HFFc6 (cell line): ENCODE results near the gene IDI1. TPM values are rescaled to one million over a fixed set of nuclear protein-coding genes. Genes with fewer than 3 reads are reported as not detected.
"Not testable (repeated sequence)": the region's sequence is repeated elsewhere in the genome, so short reads cannot be mapped to it uniquely, and the experiment has no call there.

Source experiments
- DNase-seq: peaks from one replicate; pipeline ENCODE4 v3.0.0-alpha.2; 2018
- H3K27ac Mint-ChIP-seq: 2 replicates; pipeline ENCODE4 v1.8.0; 2020; ENCODE audit warnings: mild to moderate bottlenecking, mixed read lengths
- H3K27me3 Mint-ChIP-seq: 2 replicates; pipeline ENCODE4 v1.8.0; 2021; ENCODE audit warnings: mild to moderate bottlenecking, moderate library complexity, mixed read lengths; ENCODE audit not compliant: insufficient read depth
- H3K36me3 Mint-ChIP-seq: 2 replicates; pipeline ENCODE4 v1.8.0; 2021; ENCODE audit warnings: low read depth, mixed read lengths
- H3K4me1 Mint-ChIP-seq: 2 replicates; pipeline ENCODE4 v1.8.0; 2020; ENCODE audit warnings: low read depth, mixed read lengths
- H3K4me3 Mint-ChIP-seq: 2 replicates; pipeline ENCODE4 v1.8.0; 2020; ENCODE audit warnings: mild to moderate bottlenecking, moderate library complexity, mixed read lengths
- H3K9me3 Mint-ChIP-seq: 2 replicates; pipeline ENCODE4 v1.8.0; 2020; ENCODE audit warnings: mild to moderate bottlenecking, mixed read lengths
- total RNA-seq, 6 experiments: library from RNA; stranded (reverse); fragmentation: NEBNext Ultra II Directional; extraction: Animal tissue kit (Norgen Biotek cat#: 25700); gene quantifications; 2 replicates in 1 of 6; 3 replicates in 5 of 6; pipeline ENCODE4 v1.2.3, GENCODE V29; 2021
- TF ChIP-seq, protein P1 (sequence below): fragments of 200-600 bp; sonication (generic); IDR thresholded peaks from 2 replicates; pipeline ENCODE4 v1.5.0; 2021; ENCODE audit warnings: antibody characterized with exemption, mild to moderate bottlenecking

Gene IDI1
- total RNA-seq, 6 experiments from 2014 or later: 17.5 to 22.8 (median 20.2) TPM

- no peak overlapping the region for H3K4me3 Mint-ChIP-seq
Measured at GRCh38 chr10:1040133-1040532, 8.8 kb downstream of the IDI1 start.

GRCh38 chr10:1038769-1039168 is 10.2 kb downstream of the IDI1 start:
- H3K27me3 Mint-ChIP-seq, H3K27ac Mint-ChIP-seq, H3K36me3 Mint-ChIP-seq, DNase-seq, H3K4me3 Mint-ChIP-seq, H3K9me3 Mint-ChIP-seq: not testable (repeated sequence)
- peaks cover 21% of the 10 kb centered on the region for H3K4me1 Mint-ChIP-seq

More at GRCh38 chr10:1040133-1040532, 8.8 kb downstream of the IDI1 start:
- Mint-ChIP-seq H3K36me3 (peaks cover 7% of the 10 kb centered on the region), H3K9me3 (no peaks in the 10 kb centered on the region), H3K27me3 (no peaks in the 10 kb centered on the region; the same call in 1 of the 2 replicates), H3K4me1 (peaks cover 13% of the 10 kb centered on the region), H3K27ac (no peak overlapping the region)
- DNase-seq: no peak
- TF ChIP-seq, protein P1, sequence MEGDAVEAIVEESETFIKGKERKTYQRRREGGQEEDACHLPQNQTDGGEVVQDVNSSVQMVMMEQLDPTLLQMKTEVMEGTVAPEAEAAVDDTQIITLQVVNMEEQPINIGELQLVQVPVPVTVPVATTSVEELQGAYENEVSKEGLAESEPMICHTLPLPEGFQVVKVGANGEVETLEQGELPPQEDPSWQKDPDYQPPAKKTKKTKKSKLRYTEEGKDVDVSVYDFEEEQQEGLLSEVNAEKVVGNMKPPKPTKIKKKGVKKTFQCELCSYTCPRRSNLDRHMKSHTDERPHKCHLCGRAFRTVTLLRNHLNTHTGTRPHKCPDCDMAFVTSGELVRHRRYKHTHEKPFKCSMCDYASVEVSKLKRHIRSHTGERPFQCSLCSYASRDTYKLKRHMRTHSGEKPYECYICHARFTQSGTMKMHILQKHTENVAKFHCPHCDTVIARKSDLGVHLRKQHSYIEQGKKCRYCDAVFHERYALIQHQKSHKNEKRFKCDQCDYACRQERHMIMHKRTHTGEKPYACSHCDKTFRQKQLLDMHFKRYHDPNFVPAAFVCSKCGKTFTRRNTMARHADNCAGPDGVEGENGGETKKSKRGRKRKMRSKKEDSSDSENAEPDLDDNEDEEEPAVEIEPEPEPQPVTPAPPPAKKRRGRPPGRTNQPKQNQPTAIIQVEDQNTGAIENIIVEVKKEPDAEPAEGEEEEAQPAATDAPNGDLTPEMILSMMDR: no peak

DNA sequence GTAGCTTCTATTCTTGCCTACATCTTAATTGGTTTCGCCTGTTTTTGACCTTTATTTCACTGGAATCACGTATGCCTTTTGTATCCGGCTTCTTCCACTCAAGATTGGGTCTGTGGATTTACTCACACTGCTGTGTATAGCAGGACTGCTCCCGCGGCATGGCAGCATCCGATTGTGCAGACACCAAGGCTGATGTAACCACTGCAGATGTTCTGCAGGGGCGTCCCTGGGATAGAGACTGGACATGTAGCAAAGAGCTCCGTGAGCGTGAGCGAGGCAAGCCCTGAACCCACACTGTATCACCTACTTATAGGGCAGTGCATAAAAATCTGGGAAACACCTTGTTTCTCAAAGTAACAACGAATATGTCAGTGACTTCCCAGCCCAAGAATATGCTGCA is 11.8 kb downstream of the IDI1 start:
- H3K27ac Mint-ChIP-seq: no peak overlapping the region
- TF ChIP-seq, protein P1: no peak
- no peaks in the 10 kb centered on the region; the same call in 1 of the 2 replicates for H3K36me3 Mint-ChIP-seq

GRCh38 chr10:1036341-1036791 is 12.6 kb downstream of the IDI1 start:
- H3K36me3 Mint-ChIP-seq: no peaks in the 10 kb centered on the region; the same call in 1 of the 2 replicates
- peaks cover 21% of the 10 kb centered on the region for H3K4me1 Mint-ChIP-seq
- H3K4me3 Mint-ChIP-seq: no peak overlapping the region
- H3K27me3 Mint-ChIP-seq: no peaks in the 10 kb centered on the region
- peak; percentile 54 for DNase-seq
- no peaks in the 10 kb centered on the region for H3K9me3 Mint-ChIP-seq
- no peak overlapping the region for H3K27ac Mint-ChIP-seq
- TF ChIP-seq, protein P1: no peak

More for the DNA sequence above, 11.8 kb downstream of the IDI1 start:
- DNase-seq: no peak
- H3K27me3 Mint-ChIP-seq: no peaks in the 10 kb centered on the region
- H3K4me1 Mint-ChIP-seq: peaks cover 21% of the 10 kb centered on the region
- H3K9me3 Mint-ChIP-seq: no peaks in the 10 kb centered on the region
- no peak overlapping the region for H3K4me3 Mint-ChIP-seq

GRCh38 chr10:1035201-1035600 is 13.7 kb downstream of the IDI1 start:
- no peak overlapping the region for H3K4me3 Mint-ChIP-seq
- peaks cover 21% of the 10 kb centered on the region for H3K4me1 Mint-ChIP-seq
- H3K36me3 Mint-ChIP-seq: no peaks in the 10 kb centered on the region; the same call in 1 of the 2 replicates
- H3K9me3 Mint-ChIP-seq: no peaks in the 10 kb centered on the region
- no peaks in the 10 kb centered on the region for H3K27me3 Mint-ChIP-seq
- TF ChIP-seq, protein P1: no peak
- peak overlapping the region; percentile 37; the same call in 1 of the 2 replicates for H3K27ac Mint-ChIP-seq
- DNase-seq: no peak

DNA sequence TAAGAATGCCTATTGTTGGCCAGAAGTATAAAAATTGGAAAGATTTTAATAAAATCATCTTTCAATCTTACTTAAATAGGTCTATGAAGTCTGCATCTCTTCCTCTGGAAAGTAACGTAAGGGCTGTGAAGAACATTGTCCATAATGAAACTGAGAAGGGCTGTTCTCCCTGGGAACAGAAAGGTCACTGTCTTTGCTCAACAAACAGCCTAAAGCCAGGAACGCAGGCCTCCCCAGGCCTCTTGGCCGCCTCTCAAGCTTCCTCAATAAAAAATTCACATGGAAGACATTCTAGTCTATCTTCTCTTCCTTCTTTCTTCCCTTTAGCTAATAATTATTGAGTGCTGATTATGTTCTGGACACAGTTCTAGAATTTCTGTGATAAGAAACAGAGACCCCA is 14.2 kb downstream of the IDI1 start:
- no peaks in the 10 kb centered on the region; the same call in 1 of the 2 replicates for H3K36me3 Mint-ChIP-seq
- DNase-seq: no peak
- TF ChIP-seq, protein P1: no peak

More for the DNA sequence above, 14.2 kb downstream of the IDI1 start:
- Mint-ChIP-seq H3K4me1 (peaks cover 21% of the 10 kb centered on the region), H3K9me3 (no peaks in the 10 kb centered on the region), H3K4me3 (no peak overlapping the region), H3K27me3 (no peaks in the 10 kb centered on the region), H3K27ac (peak overlapping the region; percentile 37; the same call in 1 of the 2 replicates)
